ENCODE results near the gene ANKRD6. TPM values are rescaled to one million over a fixed set of nuclear protein-coding genes. Genes with fewer than 3 reads are reported as not detected.

The ANKRD6 gene
- total RNA-seq, 1 donor from 2014 or later, result 70.9 TPM

DNA sequence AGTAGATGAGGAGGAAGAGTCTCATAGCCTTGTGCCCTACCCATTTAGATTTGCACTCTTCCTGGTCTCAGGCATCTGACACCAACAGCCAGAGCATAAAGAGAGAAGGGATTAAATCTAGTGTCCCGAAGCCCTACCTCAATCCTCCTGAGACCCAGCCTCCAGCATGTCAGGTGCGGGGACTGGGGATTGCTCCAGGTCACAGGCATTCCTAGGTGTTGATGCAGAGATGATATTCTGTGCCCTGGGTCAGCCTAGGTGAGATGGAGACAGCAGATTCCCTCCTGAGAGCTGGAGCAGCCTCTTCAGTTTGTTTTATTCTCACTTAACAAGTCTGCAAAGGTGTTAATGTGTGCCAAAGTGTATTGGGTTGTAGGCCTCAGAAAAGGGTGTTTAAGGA, 89.8 kb downstream of the ANKRD6 start:
- no peak overlapping the region for H3K27ac Mint-ChIP-seq (ENCODE audit: unreplicated experiment)
- no peaks in the 10 kb centered on the region for H3K9me3 Mint-ChIP-seq (ENCODE audit: unreplicated experiment)
- no peaks in the 10 kb centered on the region for H3K4me1 Mint-ChIP-seq (ENCODE audit: unreplicated experiment)
- peaks cover 3% of the 10 kb centered on the region for H3K36me3 Mint-ChIP-seq (ENCODE audit: low read depth, unreplicated experiment)
- no peak for DNase-seq (ENCODE audit: low spot score)
- H3K4me3 Mint-ChIP-seq (ENCODE audit: unreplicated experiment), result no peak overlapping the region
- TF ChIP-seq, protein P1, sequence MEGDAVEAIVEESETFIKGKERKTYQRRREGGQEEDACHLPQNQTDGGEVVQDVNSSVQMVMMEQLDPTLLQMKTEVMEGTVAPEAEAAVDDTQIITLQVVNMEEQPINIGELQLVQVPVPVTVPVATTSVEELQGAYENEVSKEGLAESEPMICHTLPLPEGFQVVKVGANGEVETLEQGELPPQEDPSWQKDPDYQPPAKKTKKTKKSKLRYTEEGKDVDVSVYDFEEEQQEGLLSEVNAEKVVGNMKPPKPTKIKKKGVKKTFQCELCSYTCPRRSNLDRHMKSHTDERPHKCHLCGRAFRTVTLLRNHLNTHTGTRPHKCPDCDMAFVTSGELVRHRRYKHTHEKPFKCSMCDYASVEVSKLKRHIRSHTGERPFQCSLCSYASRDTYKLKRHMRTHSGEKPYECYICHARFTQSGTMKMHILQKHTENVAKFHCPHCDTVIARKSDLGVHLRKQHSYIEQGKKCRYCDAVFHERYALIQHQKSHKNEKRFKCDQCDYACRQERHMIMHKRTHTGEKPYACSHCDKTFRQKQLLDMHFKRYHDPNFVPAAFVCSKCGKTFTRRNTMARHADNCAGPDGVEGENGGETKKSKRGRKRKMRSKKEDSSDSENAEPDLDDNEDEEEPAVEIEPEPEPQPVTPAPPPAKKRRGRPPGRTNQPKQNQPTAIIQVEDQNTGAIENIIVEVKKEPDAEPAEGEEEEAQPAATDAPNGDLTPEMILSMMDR (IDR thresholded peaks at IDR 0.05; ENCODE audit: unreplicated experiment), result no peak
- H3K27me3 Mint-ChIP-seq (ENCODE audit: unreplicated experiment), result peaks cover 2% of the 10 kb centered on the region

DNA sequence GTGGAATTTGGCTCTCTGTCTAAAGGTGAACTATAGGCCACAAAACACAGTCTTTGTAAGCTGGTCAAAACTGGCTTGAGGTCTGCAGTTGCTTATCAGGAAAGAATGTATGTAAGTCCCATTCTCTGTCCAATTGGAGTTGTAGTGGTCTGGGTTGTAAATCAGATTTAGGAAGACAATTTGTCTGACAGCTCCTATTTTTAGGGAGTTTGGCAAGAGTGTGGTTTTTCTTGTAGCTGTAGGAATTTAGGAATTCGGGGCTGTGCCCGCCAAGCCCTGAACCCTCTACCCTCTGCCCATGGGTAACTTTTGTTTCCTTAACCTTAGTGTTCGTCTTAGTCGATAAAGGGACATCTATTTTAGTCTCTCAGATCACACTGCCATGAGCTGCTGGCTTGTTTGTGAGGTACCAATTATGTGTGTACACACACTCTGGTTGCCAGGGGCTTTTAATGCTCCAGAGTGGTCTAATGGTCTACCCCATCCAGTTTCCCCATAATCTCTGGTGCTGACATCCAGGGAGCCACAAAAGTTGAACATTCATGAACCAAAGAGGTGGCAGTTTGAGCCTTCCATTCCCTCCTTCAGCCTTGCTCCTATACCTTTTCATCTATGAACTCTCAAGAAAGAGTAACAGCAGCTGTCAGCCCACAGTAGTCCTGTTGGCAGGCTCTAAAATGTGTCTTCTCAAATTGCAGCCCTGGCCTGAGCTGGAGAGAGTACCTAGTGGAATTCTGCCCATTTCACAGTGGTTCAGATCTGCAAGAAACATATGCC, 93.0 kb downstream of the ANKRD6 start:
- Mint-ChIP-seq H3K4me1 (ENCODE audit: unreplicated experiment) (peaks cover 3% of the 10 kb centered on the region), H3K36me3 (ENCODE audit: low read depth, unreplicated experiment) (peaks cover 19% of the 10 kb centered on the region), H3K27ac (ENCODE audit: unreplicated experiment) (no peak overlapping the region), H3K9me3 (ENCODE audit: unreplicated experiment) (no peaks in the 10 kb centered on the region), H3K4me3 (ENCODE audit: unreplicated experiment) (no peak overlapping the region), H3K27me3 (ENCODE audit: unreplicated experiment) (peaks cover 2% of the 10 kb centered on the region)
- no peak for DNase-seq (ENCODE audit: low spot score)
- TF ChIP-seq, protein P1 (IDR thresholded peaks at IDR 0.05; ENCODE audit: unreplicated experiment), result no peak

DNA sequence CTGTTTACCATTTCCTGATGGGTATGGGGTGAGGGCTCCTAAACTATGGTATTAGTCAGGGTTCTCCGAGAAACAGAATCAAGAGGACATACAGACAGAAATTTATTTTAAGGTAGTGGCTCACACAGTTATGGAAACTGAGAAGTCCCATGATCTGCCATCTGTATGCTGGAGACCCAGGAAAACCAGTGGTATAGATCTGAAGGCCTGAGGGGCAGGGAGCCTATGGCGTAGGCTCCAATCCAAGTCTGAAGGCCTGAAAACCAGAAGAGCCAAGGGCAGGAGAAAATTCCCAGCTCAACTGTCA, 93.6 kb downstream of the ANKRD6 start:
- no peak for DNase-seq (ENCODE audit: low spot score)
- peaks cover 20% of the 10 kb centered on the region for H3K36me3 Mint-ChIP-seq (ENCODE audit: low read depth, unreplicated experiment)
- H3K9me3 Mint-ChIP-seq (ENCODE audit: unreplicated experiment), result no peaks in the 10 kb centered on the region
- peaks cover 2% of the 10 kb centered on the region for H3K27me3 Mint-ChIP-seq (ENCODE audit: unreplicated experiment)
- H3K4me1 Mint-ChIP-seq (ENCODE audit: unreplicated experiment), result peaks cover 3% of the 10 kb centered on the region
- no peak overlapping the region for H3K27ac Mint-ChIP-seq (ENCODE audit: unreplicated experiment)
- TF ChIP-seq, protein P1 (IDR thresholded peaks at IDR 0.05; ENCODE audit: unreplicated experiment), result no peak
- H3K4me3 Mint-ChIP-seq (ENCODE audit: unreplicated experiment), result no peak overlapping the region

DNA sequence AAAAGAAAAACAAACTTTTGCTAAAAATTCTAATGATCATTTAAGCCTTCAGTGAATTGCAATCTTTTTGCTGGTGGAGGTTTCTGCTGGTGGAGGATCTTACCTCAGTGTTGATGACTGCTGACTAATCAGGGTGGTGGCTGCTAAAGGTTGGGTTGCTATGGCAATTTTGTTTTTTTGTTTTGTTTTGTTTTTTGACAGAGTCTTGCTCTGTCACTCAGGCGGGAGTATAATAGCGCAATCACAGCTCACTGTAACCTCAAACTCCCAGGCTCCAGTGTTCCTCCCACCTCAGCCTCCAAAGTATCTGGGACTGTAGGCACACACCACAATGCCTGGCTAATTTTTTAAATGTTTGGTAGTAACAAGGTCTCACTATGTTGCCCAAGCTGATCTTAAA, 94.7 kb downstream of the ANKRD6 start:
- H3K27me3 Mint-ChIP-seq (ENCODE audit: unreplicated experiment), result peaks cover 2% of the 10 kb centered on the region
- peaks cover 3% of the 10 kb centered on the region for H3K4me1 Mint-ChIP-seq (ENCODE audit: unreplicated experiment)
- no peak overlapping the region for H3K4me3 Mint-ChIP-seq (ENCODE audit: unreplicated experiment)
- peak overlapping the region; percentile 42 for H3K27ac Mint-ChIP-seq (ENCODE audit: unreplicated experiment)
- TF ChIP-seq, protein P1 (IDR thresholded peaks at IDR 0.05; ENCODE audit: unreplicated experiment), result no peak
- no peaks in the 10 kb centered on the region for H3K9me3 Mint-ChIP-seq (ENCODE audit: unreplicated experiment)
- H3K36me3 Mint-ChIP-seq (ENCODE audit: low read depth, unreplicated experiment), result peaks cover 30% of the 10 kb centered on the region
- no peak for DNase-seq (ENCODE audit: low spot score)

DNA sequence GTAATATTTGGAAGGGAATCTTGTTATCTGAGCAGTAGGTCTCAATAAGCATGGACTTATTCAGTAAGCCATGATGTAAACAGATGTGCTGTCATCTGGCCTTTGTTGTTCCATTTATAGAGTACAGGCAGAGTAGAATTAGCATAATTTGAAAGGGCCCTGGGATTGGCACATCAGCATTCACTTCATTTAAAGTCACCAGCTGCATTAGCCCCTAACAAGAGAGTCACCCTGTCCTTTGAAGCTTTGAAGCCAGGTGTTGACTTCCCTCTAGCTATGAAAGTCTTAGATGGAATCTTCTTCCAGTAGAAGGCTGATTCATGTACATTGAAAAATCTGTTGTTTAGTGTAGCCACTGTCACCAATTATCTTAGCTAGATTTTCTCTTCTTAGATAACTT, 95.9 kb downstream of the ANKRD6 start:
- no peak overlapping the region for H3K4me3 Mint-ChIP-seq (ENCODE audit: unreplicated experiment)
- H3K9me3 Mint-ChIP-seq (ENCODE audit: unreplicated experiment), result no peaks in the 10 kb centered on the region
- no peak for DNase-seq (ENCODE audit: low spot score)
- no peak overlapping the region for H3K27ac Mint-ChIP-seq (ENCODE audit: unreplicated experiment)
- TF ChIP-seq, protein P1 (IDR thresholded peaks at IDR 0.05; ENCODE audit: unreplicated experiment), result no peak
- peaks cover 2% of the 10 kb centered on the region for H3K27me3 Mint-ChIP-seq (ENCODE audit: unreplicated experiment)
- H3K4me1 Mint-ChIP-seq (ENCODE audit: unreplicated experiment), result peaks cover 3% of the 10 kb centered on the region
- peaks cover 30% of the 10 kb centered on the region for H3K36me3 Mint-ChIP-seq (ENCODE audit: low read depth, unreplicated experiment)
